NCI-H1048 (cell line): ENCODE results near the gene FMO5.
"Not testable (repeated sequence)": the region's sequence is repeated elsewhere in the genome, so short reads cannot be mapped to it uniquely, and the experiment has no call there.

Experiments
- DNase-seq: peaks from one replicate; lab custom pipeline; 2025; lab: John Stamatoyannopoulos, UW

FMO5 gene

GRCh38 chr1:147207192-147207591 lies 17.9 kb downstream of the FMO5 start:
- no peak for DNase-seq

- no peak for DNase-seq
Observed at GRCh38 chr1:147204080-147204479, 21.1 kb downstream of the FMO5 start.

DNA sequence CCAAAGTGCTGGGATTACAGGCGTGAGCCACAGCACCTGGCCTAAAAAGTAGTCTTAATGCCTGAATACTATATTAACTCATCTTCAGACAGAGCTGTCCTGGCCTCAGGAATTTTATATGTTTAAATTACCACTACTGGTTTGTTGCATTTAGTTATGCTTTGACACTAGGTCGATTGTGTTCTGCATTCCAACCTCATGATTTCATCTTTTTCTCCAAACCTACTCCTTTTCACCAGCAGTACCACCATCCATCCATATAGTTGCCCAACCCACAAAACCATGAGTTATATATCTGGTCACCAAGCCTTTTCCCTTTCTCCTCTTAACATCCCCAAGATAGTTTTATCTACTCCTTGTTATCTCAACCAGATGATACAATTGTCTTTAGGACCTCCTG lies 22.6 kb downstream of the FMO5 start:
- DNase-seq: no peak

GRCh38 chr1:147201786-147202185 lies 23.4 kb downstream of the FMO5 start:
- DNase-seq: no peak

- no peak for DNase-seq
Observed at GRCh38 chr1:147201276-147201675, 23.9 kb downstream of the FMO5 start.

DNA sequence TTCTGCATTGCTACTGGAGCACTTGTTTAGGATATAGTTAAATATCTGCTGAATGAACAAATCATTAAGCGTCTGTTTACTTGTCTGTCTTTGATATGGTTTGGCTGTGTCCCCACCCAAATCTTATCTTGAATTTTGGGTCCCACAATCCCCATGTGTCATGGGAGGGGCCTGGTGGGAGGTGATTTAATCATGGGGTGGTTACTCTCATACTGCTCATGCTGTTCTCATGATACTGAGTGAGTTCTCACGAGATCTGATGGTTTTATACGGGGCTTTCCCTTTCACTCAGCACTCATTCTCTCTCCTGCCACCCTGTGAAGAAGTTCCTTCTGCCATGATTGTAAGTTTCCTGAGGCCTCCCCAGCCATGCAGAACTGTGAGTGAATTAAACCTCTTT lies 27.8 kb downstream of the FMO5 start:
- not testable (repeated sequence) for DNase-seq

GRCh38 chr1:147189514-147189913 lies 35.6 kb downstream of the FMO5 start:
- DNase-seq: no peak

- DNase-seq: no peak
Observed at GRCh38 chr1:147185432-147185831, 39.7 kb downstream of the FMO5 start.

- DNase-seq: no peak
Observed at GRCh38 chr1:147177611-147178380, 47.3 kb downstream of the FMO5 start.

GRCh38 chr1:147172168-147173016 lies 52.7 kb downstream of the FMO5 start, which contains the start of gene PRKAB2:
Gene PRKAB2 (minus strand): TSS chr1:147172470. CDS start chr1:147172144, 326 bp downstream.
- DNase-seq: peak; percentile 89

GRCh38 chr1:147171399-147172167 lies 53.6 kb downstream of the FMO5 start:
- DNase-seq: no peak

- no peak for DNase-seq
Observed at GRCh38 chr1:147169840-147170674, 55.1 kb downstream of the FMO5 start.

- DNase-seq: no peak
Observed at GRCh38 chr1:147169171-147169570, 56.0 kb downstream of the FMO5 start.

DNA sequence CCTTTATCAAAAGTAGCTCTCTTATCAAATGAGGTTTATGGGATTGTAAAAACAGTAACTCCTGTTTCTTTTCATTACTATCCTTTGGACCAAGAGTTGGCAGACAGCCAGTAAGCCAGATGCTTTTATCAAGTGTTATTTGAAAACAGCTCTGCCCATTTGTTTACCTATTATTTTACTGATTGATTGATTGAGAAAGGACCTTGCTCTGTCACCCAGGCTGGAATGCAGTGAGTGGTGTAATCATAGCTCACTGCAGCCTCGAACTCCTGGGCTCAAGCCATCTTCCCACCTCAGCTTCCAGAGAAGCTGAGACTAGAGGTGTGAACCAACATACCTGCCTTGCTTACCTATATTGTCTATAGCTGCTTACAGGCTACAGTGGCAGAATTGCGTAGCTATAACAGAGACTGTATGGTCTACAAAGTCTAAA lies 56.5 kb downstream of the FMO5 start:
- DNase-seq: no peak

GRCh38 chr1:147167365-147167764 lies 57.8 kb downstream of the FMO5 start:
- no peak for DNase-seq

- no peak for DNase-seq
Observed at GRCh38 chr1:147163019-147163418, 62.1 kb downstream of the FMO5 start.

- DNase-seq: no peak
Observed at GRCh38 chr1:147162093-147162492, 63.0 kb downstream of the FMO5 start.

DNA sequence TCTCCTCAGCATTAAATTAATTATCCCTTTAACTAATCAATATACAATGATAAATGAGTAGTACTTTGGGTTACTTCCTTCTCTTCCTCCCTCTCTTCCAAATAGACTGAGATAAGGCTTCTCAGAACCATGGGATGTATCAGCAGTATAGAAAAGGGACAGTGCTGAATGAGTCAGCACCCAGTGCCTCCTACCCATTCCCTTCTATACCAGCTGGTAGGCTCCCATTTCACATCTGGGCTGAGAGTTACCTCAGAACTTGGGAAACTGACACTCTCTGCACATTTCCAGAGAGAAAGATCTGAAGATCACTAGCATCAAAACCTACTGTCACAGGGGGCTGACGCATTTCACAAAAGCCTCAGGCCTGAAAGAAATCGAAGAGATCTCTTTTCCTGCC lies 68.0 kb downstream of the FMO5 start:
- DNase-seq: not testable (repeated sequence)

- DNase-seq: no peak
Observed at GRCh38 chr1:147156642-147157041, 68.5 kb downstream of the FMO5 start.

DNA sequence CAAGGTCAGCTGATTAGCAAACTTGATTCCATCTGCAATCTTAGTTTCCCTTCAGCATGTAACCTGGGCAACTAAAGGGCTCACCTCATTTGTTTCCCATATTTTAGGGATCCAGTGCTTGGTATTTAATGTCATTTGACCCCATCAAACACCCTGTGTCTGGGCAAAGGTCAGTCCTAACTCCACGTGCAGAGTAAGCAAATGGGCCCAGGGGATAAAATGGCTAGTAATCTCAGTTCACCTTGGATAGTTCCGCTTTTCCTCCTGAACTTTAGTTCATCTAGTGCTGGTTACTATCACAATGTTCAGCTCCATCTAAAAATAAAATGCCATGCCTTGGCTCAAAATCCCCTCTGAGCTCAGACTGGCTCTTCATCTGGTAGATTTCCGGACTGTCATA lies 72.4 kb downstream of the FMO5 start:
- DNase-seq: no peak

DNA sequence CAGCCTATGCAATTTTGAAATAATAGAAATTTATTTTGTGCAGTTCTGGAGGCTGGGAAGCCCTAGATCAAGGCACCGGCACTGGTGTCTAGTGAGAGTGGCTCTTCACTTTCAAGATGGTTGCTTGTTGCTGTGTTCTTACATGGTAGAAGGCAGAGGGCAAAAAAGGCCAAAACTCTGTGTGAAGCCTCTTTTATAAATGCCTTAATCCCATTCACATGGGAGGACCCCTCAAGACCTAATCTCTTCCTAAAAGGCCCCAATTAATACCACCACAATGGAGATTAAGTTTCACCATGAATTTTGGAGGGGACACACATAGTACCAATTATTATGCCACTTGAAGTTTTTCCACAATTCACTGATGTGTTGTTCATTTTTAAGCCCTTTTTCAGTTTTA lies 73.9 kb downstream of the FMO5 start:
- DNase-seq: no peak
